ENCODE results near the gene IFI27L2. TPM values are rescaled to one million over a fixed set of nuclear protein-coding genes. Genes with fewer than 3 reads are reported as not detected.

Gene IFI27L2
- total RNA-seq, 5 donors from 2014 or later (not counting 1 experiment from before 2014, with no cell fraction given), result 18.2 to 37.4 (median 27.7) TPM

GRCh38 chr14:94124582-94125377 is 4.6 kb downstream of the IFI27L2 start:
- CTCF ChIA-PET, result interaction anchor here in 1 of 2 donors (0.5 to 1.0 kb wide), 2 partner anchors 10 to 32 kb away, joined by 3 read pairs; no protein-coding TSS in a partner anchor
- 88% methylated on average over 5 of the region's 9 CpGs for WGBS (ENCODE audit: insufficient coverage)

GRCh38 chr14:94123868-94124267 is 5.5 kb downstream of the IFI27L2 start:
- WGBS (ENCODE audit: insufficient coverage), result no CpG with 5 or more reads among the region's 1 CpG
- Mint-ChIP-seq H3K4me1 (peaks cover 5 to 8% (median 6%) of the 10 kb centered on the region in 3 donors), H3K27ac (no peak overlapping the region), H3K36me3 (peaks cover 8% of the 10 kb centered on the region), H3K27me3 (peaks cover 6 to 7% of the 10 kb centered on the region in 2 donors), H3K9me3 (peaks cover 13 to 25% (median 15%) of the 10 kb centered on the region in 3 donors), H3K4me3 (no peak overlapping the region)
- Histone ChIP-seq H3K27me3 (replicated peaks in 1 of 2; ENCODE audit: control insufficient read depth in 2 of 2, extremely low read depth in 1 of 2, insufficient read depth in 2 of 2, low read length in 1 of 2) (peaks cover 0 to 13% of the 10 kb centered on the region in 2 experiments), H3K36me3 (ENCODE audit: control insufficient read depth in 2 of 2, extremely low read depth in 1 of 2, insufficient read depth in 1 of 2, low read length in 1 of 2) (peaks cover 0 to 10% of the 10 kb centered on the region in 2 donors), H3K9me3 (no peaks in the 10 kb centered on the region), H3K27ac (ENCODE audit: low read length) (no peak overlapping the region), H3K4me3 (ENCODE audit: control insufficient read depth in 1 of 2, extremely low read depth in 1 of 2, low read length in 1 of 2) (no peak overlapping the region), H3K4me1 (ENCODE audit: control insufficient read depth in 1 of 2, extremely low read depth in 1 of 2, insufficient read depth in 2 of 2, low read length in 2 of 2) (peaks cover 0 to 7% of the 10 kb centered on the region in 2 experiments)
- POLR2A ChIA-PET, result no interaction called here
- CTCF ChIA-PET, result interaction anchor here in 1 of 2 donors (0.5 to 1.0 kb wide), 2 partner anchors 11 to 31 kb away, joined by 3 read pairs; no protein-coding TSS in a partner anchor
- ATAC-seq (replicated peaks in 1 of 4) (no peak), DNase-seq (no peak)

More at GRCh38 chr14:94124582-94125377, 4.6 kb downstream of the IFI27L2 start:
- H3K27me3 ChIP-seq (replicated peaks in 1 of 2; ENCODE audit: control insufficient read depth in 2 of 2, extremely low read depth in 1 of 2, insufficient read depth in 2 of 2, low read length in 1 of 2), result peaks cover 0 to 9% of the 10 kb centered on the region in 2 experiments
- H3K36me3 Mint-ChIP-seq, result peaks cover 8% of the 10 kb centered on the region
- no peaks in the 10 kb centered on the region for H3K9me3 ChIP-seq
- peaks cover 9 to 20% (median 11%) of the 10 kb centered on the region in 3 donors for H3K9me3 Mint-ChIP-seq
- DNase-seq, result no peak
- POLR2A ChIA-PET, result interaction anchor here in 1 of 2 donors (0.6 kb wide), 1 partner anchor 367 kb away, joined by 9 read pairs; no protein-coding TSS in a partner anchor
- ATAC-seq (replicated peaks in 1 of 4), result no peak
- H3K27ac ChIP-seq (ENCODE audit: low read length), result no peak overlapping the region
- H3K36me3 ChIP-seq (ENCODE audit: control insufficient read depth in 2 of 2, extremely low read depth in 1 of 2, insufficient read depth in 1 of 2, low read length in 1 of 2), result peaks cover 0 to 10% of the 10 kb centered on the region in 2 donors
- no peak overlapping the region for H3K27ac Mint-ChIP-seq
- no peak overlapping the region for H3K4me3 Mint-ChIP-seq
- no peak overlapping the region for H3K4me3 ChIP-seq (ENCODE audit: control insufficient read depth in 1 of 2, extremely low read depth in 1 of 2, low read length in 1 of 2)
- peaks cover 2 to 15% of the 10 kb centered on the region in 2 experiments for H3K4me1 ChIP-seq (ENCODE audit: control insufficient read depth in 1 of 2, extremely low read depth in 1 of 2, insufficient read depth in 2 of 2, low read length in 2 of 2)
- peaks cover 9 to 15% (median 12%) of the 10 kb centered on the region in 3 donors for H3K4me1 Mint-ChIP-seq
- H3K27me3 Mint-ChIP-seq, result peaks cover 3 to 6% of the 10 kb centered on the region in 2 donors

- CTCF ChIA-PET, result no interaction called here
- Mint-ChIP-seq H3K27me3 (peaks cover 6 to 7% of the 10 kb centered on the region in 2 donors), H3K27ac (no peak overlapping the region), H3K9me3 (peaks cover 13 to 25% (median 15%) of the 10 kb centered on the region in 3 donors), H3K4me1 (peaks cover 0 to 2% (median under 1%) of the 10 kb centered on the region in 3 donors), H3K36me3 (peaks cover 8% of the 10 kb centered on the region), H3K4me3 (no peak overlapping the region)
- POLR2A ChIA-PET, result no interaction called here
- 89% methylated on average over 9 of the region's 9 CpGs for WGBS (ENCODE audit: insufficient coverage)
- H3K9me3 ChIP-seq, result no peaks in the 10 kb centered on the region
- peaks cover 0 to 13% of the 10 kb centered on the region in 2 experiments for H3K27me3 ChIP-seq (replicated peaks in 1 of 2; ENCODE audit: control insufficient read depth in 2 of 2, extremely low read depth in 1 of 2, insufficient read depth in 2 of 2, low read length in 1 of 2)
- H3K36me3 ChIP-seq (ENCODE audit: control insufficient read depth in 2 of 2, extremely low read depth in 1 of 2, insufficient read depth in 1 of 2, low read length in 1 of 2), result peaks cover 0 to 10% of the 10 kb centered on the region in 2 donors
- H3K4me1 ChIP-seq (ENCODE audit: control insufficient read depth in 1 of 2, extremely low read depth in 1 of 2, insufficient read depth in 2 of 2, low read length in 2 of 2), result peaks cover 0 to 1% of the 10 kb centered on the region in 2 experiments
- no peak for DNase-seq
- no peak for ATAC-seq (replicated peaks in 1 of 4)
- H3K27ac ChIP-seq (ENCODE audit: low read length), result no peak overlapping the region
- H3K4me3 ChIP-seq (ENCODE audit: control insufficient read depth in 1 of 2, extremely low read depth in 1 of 2, low read length in 1 of 2), result no peak overlapping the region
Measured at GRCh38 chr14:94123296-94123695, 6.1 kb downstream of the IFI27L2 start.

GRCh38 chr14:94122438-94122837 is 7.0 kb downstream of the IFI27L2 start:
- 100% methylated on average over 2 of the region's 3 CpGs for WGBS (ENCODE audit: insufficient coverage)
- CTCF ChIA-PET, result no interaction called here
- no peak for ATAC-seq (replicated peaks in 1 of 4)

GRCh38 chr14:94121485-94121884 is 7.9 kb downstream of the IFI27L2 start:
- no peak overlapping the region for H3K27ac Mint-ChIP-seq
- POLR2A ChIA-PET, result no interaction called here
- peaks cover 13 to 25% (median 15%) of the 10 kb centered on the region in 3 donors for H3K9me3 Mint-ChIP-seq
- WGBS (ENCODE audit: insufficient coverage), result no CpG with 5 or more reads among the region's 3 CpGs
- Histone ChIP-seq H3K36me3 (ENCODE audit: control insufficient read depth in 2 of 2, extremely low read depth in 1 of 2, insufficient read depth in 1 of 2, low read length in 1 of 2) (no peaks in the 10 kb centered on the region), H3K27ac (ENCODE audit: low read length) (no peak overlapping the region), H3K27me3 (replicated peaks in 1 of 2; ENCODE audit: control insufficient read depth in 2 of 2, extremely low read depth in 1 of 2, insufficient read depth in 2 of 2, low read length in 1 of 2) (peaks cover 0 to 22% of the 10 kb centered on the region in 2 experiments), H3K4me1 (ENCODE audit: control insufficient read depth in 1 of 2, extremely low read depth in 1 of 2, insufficient read depth in 2 of 2, low read length in 2 of 2) (no peaks in the 10 kb centered on the region), H3K9me3 (no peaks in the 10 kb centered on the region), H3K4me3 (ENCODE audit: control insufficient read depth in 1 of 2, extremely low read depth in 1 of 2, low read length in 1 of 2) (no peak overlapping the region)
- H3K4me3 Mint-ChIP-seq, result no peak overlapping the region
- no peak for ATAC-seq (replicated peaks in 1 of 4)
- H3K36me3 Mint-ChIP-seq, result peaks cover 8% of the 10 kb centered on the region
- peaks cover 19% of the 10 kb centered on the region in 2 donors for H3K27me3 Mint-ChIP-seq
- no peak for DNase-seq
- H3K4me1 Mint-ChIP-seq, result no peaks in the 10 kb centered on the region
- CTCF ChIA-PET, result no interaction called here

More at GRCh38 chr14:94122438-94122837, 7.0 kb downstream of the IFI27L2 start:
- H3K4me1 ChIP-seq (ENCODE audit: control insufficient read depth in 1 of 2, extremely low read depth in 1 of 2, insufficient read depth in 2 of 2, low read length in 2 of 2), result no peaks in the 10 kb centered on the region
- H3K27ac ChIP-seq (ENCODE audit: low read length), result no peak overlapping the region
- H3K27me3 ChIP-seq (replicated peaks in 1 of 2; ENCODE audit: control insufficient read depth in 2 of 2, extremely low read depth in 1 of 2, insufficient read depth in 2 of 2, low read length in 1 of 2), result peaks cover 0 to 18% of the 10 kb centered on the region in 2 experiments
- no peak overlapping the region for H3K4me3 Mint-ChIP-seq
- H3K36me3 ChIP-seq (ENCODE audit: control insufficient read depth in 2 of 2, extremely low read depth in 1 of 2, insufficient read depth in 1 of 2, low read length in 1 of 2), result peaks cover 0 to 4% of the 10 kb centered on the region in 2 donors
- no peak overlapping the region for H3K27ac Mint-ChIP-seq
- no peaks in the 10 kb centered on the region for H3K4me1 Mint-ChIP-seq
- peaks cover 8% of the 10 kb centered on the region for H3K36me3 Mint-ChIP-seq
- H3K9me3 Mint-ChIP-seq, result peaks cover 13 to 25% (median 15%) of the 10 kb centered on the region in 3 donors
- H3K4me3 ChIP-seq (ENCODE audit: control insufficient read depth in 1 of 2, extremely low read depth in 1 of 2, low read length in 1 of 2), result no peak overlapping the region
- H3K9me3 ChIP-seq, result no peaks in the 10 kb centered on the region
- POLR2A ChIA-PET, result no interaction called here
- DNase-seq, result no peak
- peaks cover 10 to 13% of the 10 kb centered on the region in 2 donors for H3K27me3 Mint-ChIP-seq

GRCh38 chr14:94120667-94121340 is 8.6 kb downstream of the IFI27L2 start:
- no peak for ATAC-seq (replicated peaks in 1 of 4)

More at GRCh38 chr14:94120667-94121340, 8.6 kb downstream of the IFI27L2 start:
- H3K4me3 ChIP-seq (ENCODE audit: control insufficient read depth in 1 of 2, extremely low read depth in 1 of 2, low read length in 1 of 2), result no peak overlapping the region
- H3K4me1 Mint-ChIP-seq, result no peaks in the 10 kb centered on the region
- H3K27me3 Mint-ChIP-seq, result peaks cover 20 to 24% of the 10 kb centered on the region in 2 donors
- WGBS (ENCODE audit: insufficient coverage), result 87% methylated on average over 3 of the region's 5 CpGs
- no peak overlapping the region for H3K27ac ChIP-seq (ENCODE audit: low read length)
- POLR2A ChIA-PET, result no interaction called here
- H3K36me3 Mint-ChIP-seq, result peaks cover 8% of the 10 kb centered on the region
- no peak for DNase-seq
- no peaks in the 10 kb centered on the region for H3K4me1 ChIP-seq (ENCODE audit: control insufficient read depth in 1 of 2, extremely low read depth in 1 of 2, insufficient read depth in 2 of 2, low read length in 2 of 2)
- peaks cover 13 to 25% (median 15%) of the 10 kb centered on the region in 3 donors for H3K9me3 Mint-ChIP-seq
- no peaks in the 10 kb centered on the region for H3K36me3 ChIP-seq (ENCODE audit: control insufficient read depth in 2 of 2, extremely low read depth in 1 of 2, insufficient read depth in 1 of 2, low read length in 1 of 2)
- CTCF ChIA-PET, result no interaction called here
- H3K4me3 Mint-ChIP-seq, result no peak overlapping the region
- H3K9me3 ChIP-seq, result no peaks in the 10 kb centered on the region
- H3K27ac Mint-ChIP-seq, result no peak overlapping the region
- peaks cover 0 to 29% of the 10 kb centered on the region in 2 experiments for H3K27me3 ChIP-seq (replicated peaks in 1 of 2; ENCODE audit: control insufficient read depth in 2 of 2, extremely low read depth in 1 of 2, insufficient read depth in 2 of 2, low read length in 1 of 2)

Data from T-cell (primary cell).